Measurements from ENCODE around the gene PATJ.
"Not testable (repeated sequence)": the region's sequence is repeated elsewhere in the genome, so short reads cannot be mapped to it uniquely, and the experiment has no call there.

The PATJ gene

GRCh38 chr1:62161711-62162110 is 419.4 kb downstream of the PATJ start:
- no peak for DNase-seq (ENCODE audit: low read depth in 2 of 2, low spot score in 1 of 2)

- not testable (repeated sequence) for DNase-seq (ENCODE audit: low read depth in 2 of 2, low spot score in 1 of 2)
Observed at GRCh38 chr1:62170380-62170779, 428.1 kb downstream of the PATJ start.

- DNase-seq (ENCODE audit: low read depth in 2 of 2, low spot score in 1 of 2), result no peak
Observed at GRCh38 chr1:62175568-62176179, 433.4 kb downstream of the PATJ start.

GRCh38 chr1:62176597-62177312 is 434.5 kb downstream of the PATJ start:
- DNase-seq (ENCODE audit: low read depth in 2 of 2, low spot score in 1 of 2), result no peak

GRCh38 chr1:62177621-62178020 is 435.3 kb downstream of the PATJ start:
- no peak for DNase-seq (ENCODE audit: low read depth in 2 of 2, low spot score in 1 of 2)

GRCh38 chr1:62178372-62178771 is 436.1 kb downstream of the PATJ start:
- DNase-seq (ENCODE audit: low read depth in 2 of 2, low spot score in 1 of 2), result no peak

- DNase-seq (ENCODE audit: low read depth in 2 of 2, low spot score in 1 of 2), result not testable (repeated sequence)
Observed at GRCh38 chr1:62180054-62180453, 437.8 kb downstream of the PATJ start.

- DNase-seq (ENCODE audit: low read depth in 2 of 2, low spot score in 1 of 2), result no peak
Observed at GRCh38 chr1:62180639-62181038, 438.4 kb downstream of the PATJ start.

GRCh38 chr1:62181532-62181931 is 439.3 kb downstream of the PATJ start:
- no peak for DNase-seq (ENCODE audit: low read depth in 2 of 2, low spot score in 1 of 2)

- not testable (repeated sequence) for DNase-seq (ENCODE audit: low read depth in 2 of 2, low spot score in 1 of 2)
Observed at GRCh38 chr1:62182157-62182556, 439.9 kb downstream of the PATJ start.

- DNase-seq (ENCODE audit: low read depth in 2 of 2, low spot score in 1 of 2), result not testable (repeated sequence)
Observed at GRCh38 chr1:62183164-62184020, 441.1 kb downstream of the PATJ start.

GRCh38 chr1:62184336-62184735 is 442.1 kb downstream of the PATJ start:
- DNase-seq (ENCODE audit: low read depth in 2 of 2, low spot score in 1 of 2), result no peak

- not testable (repeated sequence) for DNase-seq (ENCODE audit: low read depth in 2 of 2, low spot score in 1 of 2)
Observed at GRCh38 chr1:62185233-62185632, 443.0 kb downstream of the PATJ start.

GRCh38 chr1:62185677-62186076 is 443.4 kb downstream of the PATJ start:
- no peak for DNase-seq (ENCODE audit: low read depth in 2 of 2, low spot score in 1 of 2)

GRCh38 chr1:62187548-62187947 is 445.3 kb downstream of the PATJ start:
- no peak for DNase-seq (ENCODE audit: low read depth in 2 of 2, low spot score in 1 of 2)

- no peak for DNase-seq (ENCODE audit: low read depth in 2 of 2, low spot score in 1 of 2)
Observed at GRCh38 chr1:62188111-62188510, 445.8 kb downstream of the PATJ start.

- no peak for DNase-seq (ENCODE audit: low read depth in 2 of 2, low spot score in 1 of 2)
Observed at GRCh38 chr1:62194651-62195544, 452.6 kb downstream of the PATJ start, which contains the start of gene L1TD1. L1TD1 (plus strand) TSS chr1:62194849; CDS start chr1:62206629, 11,780 bp downstream.

- no peak for DNase-seq (ENCODE audit: low read depth in 2 of 2, low spot score in 1 of 2)
Observed at GRCh38 chr1:62196086-62196690, 453.9 kb downstream of the PATJ start.

- DNase-seq (ENCODE audit: low read depth in 2 of 2, low spot score in 1 of 2), result no peak
Observed at GRCh38 chr1:62198069-62198780, 455.9 kb downstream of the PATJ start.

GRCh38 chr1:62198781-62199125 is 456.5 kb downstream of the PATJ start:
- DNase-seq (ENCODE audit: low read depth in 2 of 2, low spot score in 1 of 2), result no peak
